Right kidney (tissue), 9 donors: ENCODE results near the gene SHOX.
"Not testable (repeated sequence)": the region's sequence is repeated elsewhere in the genome, so short reads cannot be mapped to it uniquely, and the experiment has no call there.

Source experiments
- DNase-seq: peaks from one replicate; pipeline ENCODE4 v3.0.0-alpha.2; 2016
- long read RNA-seq, 8 donors: transcript quantifications; one replicate each; lab custom pipeline, GENCODE V29; 2026

The SHOX gene
- long read RNA-seq, donor 1, result 0 reads
- long read RNA-seq, donor 2, result 0 reads
- long read RNA-seq, donor 3, result 0 reads
- long read RNA-seq, donor 4, result 0 reads
- long read RNA-seq, donor 5, result 0 reads
- long read RNA-seq, donor 6, result 0 reads
- long read RNA-seq, donor 7, result 0 reads
- long read RNA-seq, donor 8, result 0 reads

DNA sequence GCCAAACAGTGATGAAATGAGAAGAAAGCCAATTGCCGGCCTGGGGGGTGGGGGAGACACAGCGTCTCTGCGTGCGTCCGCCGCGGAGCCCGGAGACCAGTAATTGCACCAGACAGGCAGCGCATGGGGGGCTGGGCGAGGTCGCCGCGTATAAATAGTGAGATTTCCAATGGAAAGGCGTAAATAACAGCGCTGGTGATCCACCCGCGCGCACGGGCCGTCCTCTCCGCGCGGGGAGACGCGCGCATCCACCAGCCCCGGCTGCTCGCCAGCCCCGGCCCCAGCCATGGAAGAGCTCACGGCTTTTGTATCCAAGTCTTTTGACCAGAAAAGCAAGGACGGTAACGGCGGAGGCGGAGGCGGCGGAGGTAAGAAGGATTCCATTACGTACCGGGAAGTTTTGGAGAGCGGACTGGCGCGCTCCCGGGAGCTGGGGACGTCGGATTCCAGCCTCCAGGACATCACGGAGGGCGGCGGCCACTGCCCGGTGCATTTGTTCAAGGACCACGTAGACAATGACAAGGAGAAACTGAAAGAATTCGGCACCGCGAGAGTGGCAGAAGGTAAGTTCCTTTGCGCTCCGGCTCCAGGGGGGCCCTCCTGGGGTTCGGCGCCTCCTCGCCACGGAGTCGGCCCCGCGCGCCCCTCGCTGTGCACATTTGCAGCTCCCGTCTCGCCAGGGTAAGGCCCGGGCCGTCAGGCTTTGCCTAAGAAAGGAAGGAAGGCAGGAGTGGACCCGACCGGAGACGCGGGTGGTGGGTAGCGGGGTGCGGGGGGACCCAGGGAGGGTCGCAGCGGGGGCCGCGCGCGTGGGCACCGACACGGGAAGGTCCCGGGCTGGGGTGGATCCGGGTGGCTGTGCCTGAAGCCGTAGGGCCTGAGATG, at the start of gene SHOX:
Gene SHOX (plus strand): TSS at position 180 of the 885 bp plus-strand sequence. CDS start 107 bp downstream, at position 287.
- DNase-seq, result no peak

DNA sequence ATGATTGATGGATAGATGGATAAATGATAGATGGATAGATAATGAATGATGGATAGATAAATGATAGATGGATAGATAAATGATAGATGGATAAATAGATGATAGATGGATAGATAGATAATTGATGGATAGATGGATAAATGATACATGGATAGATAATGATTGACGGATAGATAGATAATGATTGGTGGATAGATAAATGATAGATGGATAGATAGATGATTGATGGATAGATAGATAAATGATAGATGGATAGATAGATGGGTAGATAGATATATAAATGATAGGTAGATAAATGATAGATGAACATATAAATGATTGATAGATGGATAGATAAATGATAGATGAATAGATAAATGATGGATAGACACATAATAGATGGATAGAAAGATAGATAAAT, 49.5 kb upstream of the SHOX start:
- no peak for DNase-seq

DNA sequence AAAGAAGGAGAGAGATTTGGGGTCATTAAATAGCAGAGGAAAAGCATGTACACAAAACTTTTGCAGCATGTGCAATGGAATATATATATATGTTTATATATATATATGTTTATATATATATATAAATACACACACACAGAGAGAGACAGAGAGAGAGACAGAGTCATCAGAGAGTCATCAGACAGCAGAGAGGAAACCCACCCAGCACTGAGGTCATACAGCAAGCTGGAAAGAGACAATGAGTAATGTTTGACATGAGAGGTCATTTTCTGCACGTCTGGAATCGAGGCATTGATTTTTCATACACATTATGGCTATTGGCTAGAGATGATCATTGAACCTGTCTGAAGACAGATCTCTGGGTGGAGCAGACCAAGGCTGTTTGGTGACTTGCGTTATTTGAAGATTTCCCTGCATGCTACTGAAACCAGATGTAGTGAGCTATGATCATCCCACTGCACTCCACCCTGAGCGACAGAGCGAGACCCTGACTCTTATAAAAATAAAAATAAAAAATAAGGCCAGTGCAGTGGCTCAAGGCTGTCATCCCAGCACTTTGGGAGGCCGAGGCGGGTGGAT, 48.8 kb upstream of the SHOX start:
- DNase-seq, result peak; percentile 27

DNA sequence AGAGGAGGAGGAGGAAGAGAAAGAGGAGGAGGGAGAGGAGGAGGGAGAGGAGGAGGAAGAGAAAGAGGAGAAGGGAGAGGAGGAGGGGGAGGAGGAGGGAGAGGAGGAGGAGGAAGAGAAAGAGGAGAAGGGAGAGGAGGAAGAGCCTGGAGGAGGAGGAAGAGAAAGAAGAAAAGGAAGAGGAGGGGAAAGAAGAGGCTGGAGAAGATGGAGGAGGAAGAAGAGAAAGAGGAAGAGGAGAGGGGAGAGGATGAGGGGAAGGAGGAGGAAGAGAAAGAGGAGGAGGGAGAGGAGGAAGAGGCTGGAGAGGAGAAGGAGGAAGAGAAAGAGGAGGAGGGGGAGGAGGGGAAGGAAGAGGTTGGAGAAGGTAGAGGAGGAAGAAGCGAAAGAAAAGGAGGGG, 46.0 kb upstream of the SHOX start:
- DNase-seq, result no peak

DNA sequence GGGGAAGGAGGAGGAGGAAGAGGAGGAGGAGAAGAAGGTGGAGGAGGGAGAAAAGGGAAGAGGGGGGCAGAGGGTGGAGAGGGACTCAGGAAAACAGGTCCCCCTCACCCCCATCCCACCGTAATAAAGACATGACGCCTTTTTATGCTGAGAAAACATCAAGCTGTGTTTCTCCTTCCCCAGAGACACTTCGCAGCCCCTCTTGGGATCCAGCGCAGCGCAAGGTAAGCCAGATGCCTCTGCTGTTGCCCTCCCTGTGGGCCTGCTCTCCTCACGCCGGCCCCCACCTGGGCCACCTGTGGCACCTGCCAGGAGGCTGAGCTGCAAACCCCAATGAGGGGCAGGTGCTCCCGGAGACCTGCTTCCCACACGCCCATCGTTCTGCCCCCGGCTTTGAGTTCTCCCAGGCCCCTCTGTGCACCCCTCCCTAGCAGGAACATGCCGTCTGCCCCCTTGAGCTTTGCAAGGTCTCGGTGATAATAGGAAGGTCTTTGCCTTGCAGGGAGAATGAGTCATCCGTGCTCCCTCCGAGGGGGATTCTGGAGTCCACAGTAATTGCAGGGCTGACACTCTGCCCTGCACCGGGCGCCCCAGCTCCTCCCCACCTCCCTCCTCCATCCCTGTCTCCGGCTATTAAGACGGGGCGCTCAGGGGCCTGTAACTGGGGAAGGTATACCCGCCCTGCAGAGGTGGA, 45.3 kb upstream of the SHOX start:
- no peak for DNase-seq

DNA sequence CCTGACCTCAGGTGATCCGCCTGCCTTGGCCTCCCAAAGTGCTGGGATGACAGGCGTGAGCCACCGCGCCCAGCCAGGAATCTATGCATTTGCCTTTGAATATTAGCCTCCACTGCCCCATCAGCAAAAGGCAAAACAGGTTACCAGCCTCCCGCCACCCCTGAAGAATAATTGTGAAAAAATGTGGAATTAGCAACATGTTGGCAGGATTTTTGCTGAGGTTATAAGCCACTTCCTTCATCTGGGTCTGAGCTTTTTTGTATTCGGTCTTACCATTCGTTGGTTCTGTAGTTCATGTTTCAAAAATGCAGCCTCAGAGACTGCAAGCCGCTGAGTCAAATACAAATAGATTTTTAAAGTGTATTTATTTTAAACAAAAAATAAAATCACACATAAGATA, 44.2 kb upstream of the SHOX start:
- DNase-seq, result no peak

DNA sequence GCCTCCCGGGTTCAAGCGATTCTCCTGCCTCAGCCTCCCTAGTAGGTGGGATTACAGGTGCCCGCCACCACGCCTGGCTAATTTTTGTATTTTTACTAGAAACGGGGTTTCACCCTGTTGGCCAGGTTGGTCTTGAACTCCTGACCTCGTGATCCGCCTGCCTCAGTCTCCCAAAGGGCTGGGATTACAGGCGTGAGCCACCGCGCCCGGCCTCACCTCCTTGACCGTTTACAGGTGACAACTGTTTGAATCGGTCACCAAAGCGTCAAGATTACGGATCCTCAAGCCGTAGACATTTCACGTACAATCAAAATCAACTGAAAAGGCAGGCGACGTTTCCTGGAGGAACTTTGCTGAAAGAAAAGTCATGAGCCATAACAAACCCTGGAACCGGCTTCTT, 41.3 kb upstream of the SHOX start:
- not testable (repeated sequence) for DNase-seq

DNA sequence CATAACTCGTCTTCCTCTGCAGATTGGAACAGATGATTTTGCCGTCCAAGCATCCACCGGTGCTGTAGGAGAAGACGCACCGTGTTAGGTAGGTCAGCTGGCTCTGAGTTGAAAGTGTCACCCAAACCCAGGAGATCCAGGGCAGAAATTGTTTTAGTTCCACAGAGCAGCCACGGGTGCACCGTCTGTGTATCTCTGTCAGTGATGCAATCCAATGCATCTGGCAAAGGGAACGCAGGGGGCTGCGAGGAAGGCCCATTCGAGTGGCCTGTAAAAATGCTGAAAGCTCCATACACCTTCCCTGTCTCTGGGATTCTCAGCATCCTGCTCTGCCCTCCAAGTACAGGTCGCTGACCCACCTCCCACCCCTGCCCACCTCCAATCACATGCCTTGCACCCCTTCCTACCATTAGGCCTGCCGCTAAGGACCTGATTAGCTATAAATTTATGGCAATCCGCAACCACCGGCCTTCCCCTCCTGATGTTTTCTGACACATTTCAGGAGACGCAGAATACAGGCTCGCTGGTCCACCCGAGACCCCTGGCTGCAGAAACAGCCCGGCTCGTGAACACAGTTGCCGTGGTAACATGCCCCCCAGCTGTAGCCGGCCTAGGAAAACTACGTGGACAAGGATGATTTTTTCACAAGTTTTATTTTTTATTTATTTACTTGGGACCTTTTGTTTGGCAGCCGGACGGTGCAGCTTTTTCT, 39.7 kb upstream of the SHOX start:
- DNase-seq, result no peak

DNA sequence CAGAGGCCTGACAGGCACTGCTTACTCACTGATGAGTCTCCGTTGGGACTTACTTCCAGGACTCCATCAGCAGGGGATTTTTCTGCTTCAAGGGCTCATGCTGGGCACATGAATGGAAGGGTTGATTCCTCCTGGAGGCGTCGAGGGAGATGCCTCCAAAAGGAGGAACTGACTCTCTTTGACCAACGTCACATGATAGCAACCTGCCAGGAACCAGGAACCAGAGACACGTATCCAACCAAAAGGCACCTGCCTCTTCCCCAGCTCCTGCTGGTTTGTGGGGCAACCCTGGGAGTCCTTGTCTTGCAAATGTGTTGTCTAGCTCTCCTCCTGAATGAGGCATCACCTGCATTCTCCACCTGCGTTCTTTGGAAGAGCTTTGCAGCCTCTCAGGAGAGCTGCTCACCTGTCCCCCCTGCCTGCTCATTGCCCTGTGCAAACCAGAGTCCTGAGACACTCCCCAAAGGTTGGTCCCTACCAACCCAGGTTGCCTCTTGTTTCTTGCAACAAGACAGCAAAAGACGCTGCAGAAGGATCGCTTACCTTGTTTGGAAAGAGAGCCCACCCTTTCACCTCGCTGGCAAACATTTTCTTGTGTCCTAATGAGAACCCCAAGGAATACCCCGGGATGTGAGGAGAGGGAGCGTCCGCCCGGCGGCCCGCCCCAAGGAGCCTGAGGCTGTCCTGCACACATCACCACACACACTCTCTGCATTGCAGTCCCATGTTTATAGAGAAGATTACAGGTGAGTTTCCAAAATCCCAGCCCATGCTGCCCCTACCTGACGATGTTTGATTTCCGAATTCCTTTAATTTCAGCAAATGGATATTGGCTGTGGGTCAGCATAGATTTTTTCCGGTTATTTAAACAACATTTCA, 30.5 kb upstream of the SHOX start:
- no peak for DNase-seq

DNA sequence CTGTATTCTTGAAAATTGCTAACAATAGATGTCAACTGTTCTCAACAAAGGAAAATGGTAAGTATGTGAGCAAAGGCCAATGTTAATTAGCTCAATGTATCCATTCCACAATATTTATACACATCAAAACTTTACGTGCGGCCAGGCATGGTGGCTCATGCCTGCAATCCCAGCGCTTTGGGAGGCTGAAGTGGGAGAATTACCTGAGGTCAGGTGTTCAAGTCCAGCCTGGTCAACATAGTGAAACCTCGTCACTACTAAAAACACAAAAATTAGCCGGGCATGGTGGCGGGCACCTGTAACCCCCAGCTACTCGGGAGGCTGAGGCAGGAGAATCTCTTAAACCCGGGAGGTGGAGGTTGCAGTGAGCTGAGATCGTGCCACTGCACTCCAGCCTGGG, 27.6 kb upstream of the SHOX start:
- DNase-seq, result not testable (repeated sequence)

DNA sequence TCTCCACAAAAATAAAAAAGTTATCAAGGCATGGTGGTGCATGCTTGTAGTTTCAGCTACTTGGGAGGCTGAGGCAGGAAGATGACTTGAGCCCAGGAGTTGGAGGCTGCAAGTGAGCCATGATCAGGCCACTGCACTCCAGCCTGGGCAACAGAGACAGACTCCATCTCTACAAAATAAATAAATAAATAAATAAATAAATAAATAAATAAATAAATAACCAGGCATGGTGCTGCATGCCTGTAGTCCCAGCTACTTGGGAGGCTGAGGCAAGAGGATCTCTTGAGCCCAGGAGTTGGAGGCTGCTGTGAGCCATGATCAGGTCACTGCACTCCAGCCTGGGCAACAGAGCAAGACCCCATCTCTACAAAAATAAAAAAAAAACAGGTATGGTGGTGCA, 26.0 kb upstream of the SHOX start:
- DNase-seq, result not testable (repeated sequence)

DNA sequence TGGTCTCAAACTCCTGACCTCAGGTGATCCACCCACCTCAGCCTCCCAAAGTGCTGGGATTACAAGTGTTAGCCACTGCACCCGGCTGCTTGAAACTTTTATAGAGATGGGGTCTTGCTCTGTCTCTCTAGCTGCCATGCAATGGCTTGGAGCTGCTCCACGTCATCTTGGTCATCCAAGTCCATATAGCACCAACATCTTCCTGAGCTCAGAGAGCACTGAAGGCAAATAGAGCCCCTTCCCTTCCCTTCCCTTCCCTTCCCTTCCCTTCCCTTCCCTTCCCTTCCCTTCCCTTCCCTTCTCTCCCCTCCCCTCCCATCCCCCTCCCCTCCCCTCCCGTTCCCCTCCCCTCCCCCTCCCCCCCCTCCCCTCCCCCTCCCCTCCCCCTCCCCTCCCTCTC, 22.5 kb upstream of the SHOX start:
- DNase-seq, result not testable (repeated sequence)

DNA sequence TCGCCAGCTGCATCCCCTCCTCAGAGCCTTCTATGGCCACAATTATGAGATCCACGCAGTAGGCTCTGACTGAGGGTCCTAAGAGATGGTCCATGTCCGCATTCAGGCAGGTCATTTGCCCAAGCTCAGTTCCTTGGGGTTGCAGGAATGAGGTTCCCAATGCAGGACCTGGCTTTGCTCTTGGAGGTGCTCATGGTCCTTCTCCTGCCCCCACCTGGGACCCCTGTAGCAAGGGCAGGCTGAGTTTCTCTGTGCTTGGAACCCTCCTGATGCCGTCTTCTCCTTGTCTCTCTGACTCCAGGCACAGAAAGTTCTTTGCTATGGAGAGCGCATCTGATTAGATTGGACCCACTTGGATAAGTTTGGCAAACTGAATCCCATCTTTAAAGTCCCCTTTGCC, 16.5 kb upstream of the SHOX start:
- DNase-seq, result no peak

DNA sequence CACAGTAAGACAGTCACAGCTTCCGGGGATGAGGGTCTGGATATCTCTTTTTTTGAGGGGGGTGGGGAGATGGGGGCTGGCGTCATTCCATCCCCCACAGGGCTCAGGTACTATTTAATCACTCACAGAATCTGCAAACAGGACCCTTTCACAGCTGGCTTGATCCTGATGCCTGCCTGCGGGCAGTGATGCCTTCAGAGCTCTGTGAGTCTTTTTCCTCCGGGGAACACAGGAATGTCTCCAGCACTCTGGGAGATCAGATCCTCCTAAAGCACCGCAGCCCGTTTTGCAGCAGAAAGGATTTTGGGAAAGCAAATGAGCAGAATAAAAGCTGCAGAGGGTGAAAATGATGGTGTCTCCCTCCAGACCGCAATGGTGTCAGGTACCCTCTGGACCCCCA, 13.2 kb upstream of the SHOX start:
- DNase-seq, result no peak

DNA sequence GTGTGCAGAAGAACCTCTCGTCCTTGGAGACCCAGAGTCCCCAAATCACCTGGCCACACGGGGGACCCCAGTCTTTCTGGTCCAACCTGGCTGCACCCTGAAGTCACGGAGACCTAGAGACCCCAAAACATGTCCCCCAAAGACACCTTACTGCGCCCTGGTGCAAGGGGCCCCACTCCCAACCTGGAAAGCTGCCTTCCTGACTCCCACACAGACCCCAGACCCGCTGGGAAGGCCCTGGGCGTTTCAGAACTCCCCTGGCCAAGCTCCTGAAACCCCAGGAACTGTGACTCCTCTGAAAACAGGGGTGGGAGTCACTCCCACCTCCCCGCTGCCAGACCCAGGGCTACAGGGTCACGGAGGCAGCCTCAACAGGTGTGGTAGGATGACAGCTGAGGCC, 12.7 kb upstream of the SHOX start:
- no peak for DNase-seq

DNA sequence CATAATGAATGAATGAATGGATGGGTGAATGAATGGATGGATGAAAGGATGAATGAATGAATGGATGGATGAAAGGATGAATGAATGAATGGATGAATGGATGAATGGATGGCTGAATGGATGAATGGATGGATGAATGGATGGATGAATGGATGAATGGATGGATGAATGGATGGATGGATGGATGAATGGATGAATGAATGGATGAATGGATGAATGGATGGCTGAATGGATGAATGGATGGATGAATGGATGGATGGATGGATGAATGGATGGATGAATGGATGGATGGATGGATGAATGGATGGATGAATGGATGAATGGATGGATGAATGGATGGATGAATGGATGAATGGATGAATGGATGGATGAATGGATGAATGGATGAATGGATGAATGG, 12.3 kb upstream of the SHOX start:
- DNase-seq, result not testable (repeated sequence)

DNA sequence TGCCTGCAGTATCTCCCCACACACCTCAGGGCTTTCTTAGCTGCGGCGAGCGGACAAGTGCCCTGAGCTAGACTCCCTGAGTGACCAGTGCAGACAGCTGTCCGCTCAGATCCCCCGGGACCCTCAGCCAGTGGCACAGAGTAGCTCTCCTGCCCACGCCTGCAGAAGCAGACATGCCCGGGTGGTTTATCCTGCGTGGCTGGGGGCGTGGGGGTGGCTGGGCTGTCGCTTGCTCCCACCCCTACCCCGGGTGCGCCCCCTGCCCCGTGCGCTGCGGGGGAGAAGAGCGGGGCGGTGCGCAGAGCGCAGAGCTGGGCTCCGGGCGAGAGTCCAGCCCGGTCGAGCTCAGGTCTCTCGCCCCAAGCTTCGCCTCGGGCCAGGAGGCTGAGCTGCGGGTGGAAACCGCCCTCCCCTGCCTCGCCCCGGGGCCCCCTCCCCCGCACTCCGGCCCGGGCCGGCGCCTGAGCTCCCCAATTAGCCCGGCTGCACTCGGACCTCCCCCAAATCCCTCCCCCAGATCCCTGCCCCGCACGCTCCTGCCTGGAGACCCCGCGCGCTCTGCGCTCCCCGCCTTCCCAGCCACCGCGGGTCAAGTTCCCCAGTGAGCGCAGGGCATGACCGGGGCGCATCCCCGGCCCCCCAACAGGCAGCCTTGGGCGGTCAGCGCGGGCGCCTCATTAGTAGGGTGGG, 11.7 kb upstream of the SHOX start:
- no peak for DNase-seq

DNA sequence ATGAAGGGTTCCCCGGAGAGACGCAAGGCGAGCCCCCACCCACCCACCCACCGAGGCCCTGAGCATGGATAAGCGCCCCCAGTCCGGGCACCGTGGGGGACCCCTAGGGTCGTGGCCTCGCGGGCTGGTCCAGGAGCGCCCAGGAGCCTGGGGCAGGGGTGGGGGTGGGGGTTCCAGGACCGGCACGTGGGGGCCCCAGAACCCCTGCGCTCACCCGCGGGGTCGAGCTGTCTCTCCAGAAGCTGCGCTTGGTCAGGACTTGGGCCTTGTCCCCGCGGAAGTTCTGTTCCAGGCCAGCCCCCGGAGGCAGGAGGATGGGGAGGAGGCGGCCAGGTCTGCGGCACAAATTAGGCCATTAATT, 11.2 kb upstream of the SHOX start:
- DNase-seq, result no peak

DNA sequence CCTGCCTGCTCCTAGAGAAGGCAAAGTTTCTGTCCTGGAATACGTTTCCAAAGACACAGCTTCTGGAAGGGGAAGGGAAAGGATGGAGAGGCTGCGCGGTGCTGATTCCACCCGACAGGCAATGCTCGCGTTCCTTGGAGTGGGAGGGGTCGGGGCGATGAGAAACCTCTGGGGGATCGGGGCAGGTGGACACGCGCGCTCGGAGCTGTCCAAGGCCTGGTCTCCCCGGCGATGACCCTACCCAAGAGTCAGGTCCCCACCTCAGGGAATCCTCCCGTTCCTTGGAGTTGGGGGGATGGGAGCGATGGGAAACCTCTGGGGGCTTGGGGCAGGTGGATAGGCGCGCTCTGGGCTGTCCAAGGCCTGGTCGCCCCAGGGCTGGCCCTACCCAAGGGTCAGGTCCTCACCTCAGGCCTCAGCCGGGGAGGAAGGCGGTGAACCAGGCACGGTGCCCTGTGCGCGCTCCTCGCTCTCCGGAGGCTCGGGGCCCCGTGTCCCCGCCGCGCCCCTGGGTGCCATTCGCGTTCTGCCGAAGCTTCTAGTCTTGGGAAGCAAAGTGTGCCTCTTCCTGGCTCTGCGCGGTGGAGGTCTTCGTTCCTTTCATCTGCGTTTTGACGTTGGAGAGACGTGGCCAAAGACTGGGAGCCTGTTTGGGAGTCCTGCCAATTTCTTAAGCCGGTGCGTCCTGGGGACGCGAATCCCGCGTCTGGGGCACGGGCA, 10.6 kb upstream of the SHOX start:
- no peak for DNase-seq
